Smooth muscle cell (in vitro differentiated cells): ENCODE results near the gene CKAP4. TPM values are rescaled to one million over a fixed set of nuclear protein-coding genes. Genes with fewer than 3 reads are reported as not detected.

Source experiments
- DNase-seq: peaks from one replicate; lab custom pipeline; 2025; ENCODE audit not compliant: unreplicated experiment; lab: John Stamatoyannopoulos, UW
- H2AFZ ChIP-seq: fragments of 200-600 bp; sonication (generic); 2 replicates; pipeline ENCODE4 v1.6.0; 2016; ENCODE audit warnings: antibody characterized with exemption, low read depth, mild to moderate bottlenecking
- H3F3A ChIP-seq: fragments of 200-600 bp; sonication (generic); 2 replicates; pipeline ENCODE4 v1.6.0; 2017; ENCODE audit warnings: antibody characterized with exemption, low read depth
- H3K27ac ChIP-seq: fragments of 200-600 bp; sonication (generic); 2 replicates; pipeline ENCODE4 v1.5.1; 2016; ENCODE audit warnings: low read depth, mild to moderate bottlenecking
- H3K27me3 ChIP-seq: fragments of 200-600 bp; sonication (generic); 2 replicates; pipeline ENCODE4 v1.6.1; 2016; ENCODE audit warnings: low read depth, mild to moderate bottlenecking
- H3K36me3 ChIP-seq: fragments of 200-600 bp; sonication (generic); 2 replicates; pipeline ENCODE4 v1.5.1; 2016; ENCODE audit warnings: low read depth
- H3K4me1 ChIP-seq: fragments of 200-600 bp; sonication (generic); 2 replicates; pipeline ENCODE4 v1.5.1; 2016; ENCODE audit warnings: low read depth
- H3K4me2 ChIP-seq: fragments of 200-600 bp; sonication (generic); 2 replicates; pipeline ENCODE4 v1.6.0; 2016; ENCODE audit warnings: mild to moderate bottlenecking
- H3K4me3 ChIP-seq: fragments of 200-600 bp; sonication (generic); 2 replicates; pipeline ENCODE4 v1.5.1; 2016; ENCODE audit warnings: mild to moderate bottlenecking
- H3K79me2 ChIP-seq: fragments of 200-600 bp; sonication (generic); 2 replicates; pipeline ENCODE4 v1.6.0; 2016; ENCODE audit warnings: low read depth, mild to moderate bottlenecking
- H3K9ac ChIP-seq: fragments of 200-600 bp; sonication (generic); 2 replicates; pipeline ENCODE4 v1.6.0; 2016; ENCODE audit warnings: low read depth
- H3K9me3 ChIP-seq: fragments of 200-600 bp; sonication (generic); replicated peaks from 2 replicates; pipeline ENCODE4 v1.5.1; 2016; ENCODE audit warnings: low read depth
- H4K20me1 ChIP-seq: fragments of 200-600 bp; sonication (generic); 2 replicates; pipeline ENCODE4 v1.6.0; 2016; ENCODE audit warnings: low read depth
- CTCF ChIP-seq: fragments of 200-600 bp; sonication (generic); IDR thresholded peaks from 2 replicates; pipeline ENCODE4 v1.5.1; 2017; ENCODE audit warnings: borderline replicate concordance, mild to moderate bottlenecking, antibody characterized with exemption; ENCODE audit not compliant: insufficient read depth, poor library complexity, severe bottlenecking
- WGBS: methylation state at CpG from one replicate; pipeline ENCODE4 v1.1.7; 2016; ENCODE audit warnings: low lambda C conversion rate; 5-methylcytosine and 5-hydroxymethylcytosine counted together
- polyA plus RNA-seq: library from polyadenylated mRNA; unstranded; fragments of >200 nt; fragmentation: Nextera tagmentation; extraction: Ambion mirVana; gene quantifications from 2 replicates; pipeline ENCODE4 v1.2.1, GENCODE V29; 2016
- total RNA-seq: library from RNA; depleted of rRNA; stranded (reverse); fragments of >200 nt; gene quantifications from 2 replicates; pipeline ENCODE4 v1.2.3, GENCODE V29; 2014

CKAP4 gene
- total RNA-seq (241 and 294 TPM in 2 replicates), polyA plus RNA-seq (358 and 486 TPM in 2 replicates)

GRCh38 chr12:106247674-106248311, at the start of gene CKAP4:
TSS of gene CKAP4 (minus strand) at chr12:106248020. CDS start at chr12:106247851, 169 bp downstream.
- DNase-seq = peak; percentile 74
- no peak for TF ChIP-seq CTCF
- Histone ChIP-seq H4K20me1 (peaks cover 40% of the 10 kb centered on the region), H3K9me3 (no peaks in the 10 kb centered on the region), H3F3A (peaks cover 19% of the 10 kb centered on the region), H3K27ac (peak within 1 kb of the TSS; percentile 89), H3K79me2 (peaks cover 45% of the 10 kb centered on the region), H3K4me3 (peak within 1 kb of the TSS; percentile 87), H3K27me3 (no peaks in the 10 kb centered on the region), H2AFZ (peak within 1 kb of the TSS; percentile 13), H3K4me2 (peak within 1 kb of the TSS; percentile 96), H3K9ac (peak within 1 kb of the TSS; percentile 94), H3K4me1 (peaks cover 12% of the 10 kb centered on the region), H3K36me3 (no peaks in the 10 kb centered on the region)
- 1% methylated on average over 45 of the region's 102 CpGs for WGBS

- no peaks in the 10 kb centered on the region for H3K27me3 ChIP-seq
- no peaks in the 10 kb centered on the region for H3K4me1 ChIP-seq
- H3K9me3 ChIP-seq = no peaks in the 10 kb centered on the region
- H3K27ac ChIP-seq = peak overlapping the region; percentile 58
- no peaks in the 10 kb centered on the region for H3K79me2 ChIP-seq
- no peak for DNase-seq
- WGBS = 90% methylated on average over 3 of the region's 3 CpGs
- no peaks in the 10 kb centered on the region for H4K20me1 ChIP-seq
- H3F3A ChIP-seq = no peaks in the 10 kb centered on the region
- no peak overlapping the region for H3K4me2 ChIP-seq
- H3K36me3 ChIP-seq = no peaks in the 10 kb centered on the region
- H3K4me3 ChIP-seq = no peak overlapping the region
- TF ChIP-seq CTCF = no peak
- no peak overlapping the region for H3K9ac ChIP-seq
- no peak overlapping the region for H2AFZ ChIP-seq
Measured at GRCh38 chr12:106297075-106297474, 49.3 kb upstream of the CKAP4 start.

GRCh38 chr12:106296179-106296877, 48.5 kb upstream of the CKAP4 start:
- TF ChIP-seq CTCF = no peak
- H3K9ac ChIP-seq = no peak overlapping the region

More at GRCh38 chr12:106296179-106296877, 48.5 kb upstream of the CKAP4 start:
- no peaks in the 10 kb centered on the region for H3K27me3 ChIP-seq
- H3F3A ChIP-seq = no peaks in the 10 kb centered on the region
- H3K4me2 ChIP-seq = peak overlapping the region; percentile 7
- no peaks in the 10 kb centered on the region for H3K9me3 ChIP-seq
- no peak overlapping the region for H3K4me3 ChIP-seq
- DNase-seq = no peak
- WGBS = 77% methylated on average over 8 of the region's 8 CpGs
- H3K4me1 ChIP-seq = no peaks in the 10 kb centered on the region
- no peaks in the 10 kb centered on the region for H4K20me1 ChIP-seq
- H2AFZ ChIP-seq = no peak overlapping the region
- peak overlapping the region; percentile 58 for H3K27ac ChIP-seq
- no peaks in the 10 kb centered on the region for H3K36me3 ChIP-seq
- H3K79me2 ChIP-seq = no peaks in the 10 kb centered on the region
